DMS 273 treated with DMSO at 0.1 percent for 48 hours (cell line): ENCODE data around the gene FOXO4.

Source experiments
- DNase-seq: peaks from one replicate; lab custom pipeline; 2025; lab: John Stamatoyannopoulos, UW

FOXO4 gene

GRCh38 chrX:71144651-71145050 is 49.0 kb downstream of the FOXO4 start, which contains the start of gene NLGN3:
Gene NLGN3 (plus strand): TSS chrX:71144841. CDS start chrX:71147750, 2,909 bp downstream.
- no peak for DNase-seq

DNA sequence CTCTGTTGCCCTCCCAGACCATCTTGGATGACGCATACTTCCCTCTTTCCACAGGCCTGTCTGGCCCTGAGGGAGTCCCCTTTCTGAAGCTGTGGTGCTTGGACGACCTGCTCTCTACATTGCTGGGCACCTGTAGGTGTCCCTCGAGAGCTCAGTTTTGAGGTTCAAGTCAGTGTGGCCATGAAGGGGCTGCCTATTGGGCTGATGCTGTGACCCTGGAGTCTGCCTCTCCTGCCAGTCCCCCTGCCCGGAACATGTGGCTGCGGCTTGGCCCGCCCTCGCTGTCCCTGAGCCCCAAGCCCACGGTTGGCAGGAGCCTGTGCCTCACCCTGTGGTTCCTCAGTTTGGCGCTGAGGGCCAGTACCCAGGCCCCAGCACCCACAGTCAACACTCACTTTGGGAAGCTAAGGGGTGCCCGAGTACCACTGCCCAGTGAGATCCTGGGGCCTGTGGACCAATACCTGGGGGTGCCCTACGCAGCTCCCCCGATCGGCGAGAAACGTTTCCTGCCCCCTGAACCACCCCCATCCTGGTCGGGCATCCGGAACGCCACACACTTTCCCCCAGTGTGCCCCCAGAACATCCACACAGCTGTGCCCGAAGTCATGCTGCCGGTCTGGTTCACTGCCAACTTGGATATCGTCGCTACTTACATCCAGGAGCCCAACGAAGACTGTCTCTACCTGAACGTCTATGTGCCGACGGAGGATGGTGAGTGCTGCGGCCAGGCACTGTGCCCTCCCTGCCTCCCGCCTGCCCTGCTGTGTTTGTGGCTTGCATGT is 52.0 kb downstream of the FOXO4 start:
- DNase-seq = no peak

DNA sequence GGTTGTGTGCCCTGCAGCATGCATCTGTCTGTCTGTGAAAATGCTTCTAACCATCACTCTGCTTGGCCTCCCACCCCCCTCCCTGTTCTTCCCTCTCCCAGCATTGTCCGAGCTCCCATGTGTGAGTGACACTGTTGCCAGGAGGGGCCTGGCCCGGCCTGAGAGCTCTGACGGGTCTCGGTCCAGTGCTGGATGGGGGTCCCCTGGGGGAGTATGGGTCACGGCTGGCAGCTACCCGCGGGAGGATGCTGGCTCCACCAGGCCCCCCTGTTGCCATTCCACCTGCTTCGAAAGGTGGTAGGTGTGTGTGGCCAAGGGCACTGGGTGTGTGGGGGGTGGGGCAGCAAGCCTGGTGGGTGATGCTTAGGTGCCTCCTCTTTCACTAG is 52.6 kb downstream of the FOXO4 start:
- no peak for DNase-seq

- no peak for DNase-seq
Observed at GRCh38 chrX:71151366-71151765, 55.7 kb downstream of the FOXO4 start.
